Spinal cord (tissue), 10 donors: ENCODE data around the gene TMEM178B. TPM values are rescaled to one million over a fixed set of nuclear protein-coding genes. Genes with fewer than 3 reads are reported as not detected.
A peak's percentile ranks its signal among the peaks of the same experiment; 100 is the strongest.
"Not testable (repeated sequence)": the region's sequence is repeated elsewhere in the genome, so short reads cannot be mapped to it uniquely, and the experiment has no call there.

Experiments
- DNase-seq, 6 donors: peaks; one replicate each; pipeline versions ENCODE4 v3.0.0 to v3.0.0-alpha.2; 2013 to 2015; ENCODE audit warnings: low spot score in 6 of 6, low read depth in 4 of 6
- H3K27ac ChIP-seq: one replicate; pipeline ENCODE4 v1.5.1; 2013; ENCODE audit warnings: low read depth, low read length, control low read depth
- H3K27me3 ChIP-seq: one replicate; pipeline ENCODE4 v1.6.1; 2013; ENCODE audit warnings: low read length; ENCODE audit not compliant: control insufficient read depth, insufficient read depth
- H3K36me3 ChIP-seq: one replicate; pipeline ENCODE4 v1.6.1; 2013; ENCODE audit warnings: low read length; ENCODE audit not compliant: control insufficient read depth, insufficient read depth
- H3K4me1 ChIP-seq: one replicate; pipeline ENCODE4 v1.6.1; 2013; ENCODE audit warnings: low read length; ENCODE audit not compliant: control insufficient read depth, insufficient read depth
- H3K4me3 ChIP-seq: one replicate; pipeline ENCODE4 v1.5.1; 2013; ENCODE audit warnings: low read depth, low read length, control low read depth
- H3K9me3 ChIP-seq: one replicate; pipeline ENCODE4 v1.6.1; 2013; ENCODE audit warnings: low read length; ENCODE audit not compliant: control insufficient read depth, insufficient read depth
- WGBS: methylation state at CpG from one replicate; pipeline ENCODE4 v1.1.5; 2013; ENCODE audit warnings: missing lambda C conversion rate; ENCODE audit not compliant: insufficient coverage; 5-methylcytosine and 5-hydroxymethylcytosine counted together
- polyA plus RNA-seq, 2 donors: library from polyadenylated mRNA; unstranded; fragments of 120-200 nt; gene quantifications; one replicate each; pipeline ENCODE4 v1.2.1, GENCODE V29; 2013; ENCODE audit not compliant: insufficient read length in 2 of 2
- total RNA-seq, 2 donors: library from RNA; depleted of rRNA in 1 of 2; stranded (reverse); fragments of 120-200 nt in 1 of 2; fragments of >200 nt in 1 of 2; gene quantifications; one replicate each; pipeline versions ENCODE4 v1.2.3 to v1.2.4, GENCODE V29; 2013 to 2014
- donor health status: healthy.

The TMEM178B gene
- total and polyA plus RNA-seq, 4 donors = 24.6 to 71.1 (median 52.1) TPM

DNA sequence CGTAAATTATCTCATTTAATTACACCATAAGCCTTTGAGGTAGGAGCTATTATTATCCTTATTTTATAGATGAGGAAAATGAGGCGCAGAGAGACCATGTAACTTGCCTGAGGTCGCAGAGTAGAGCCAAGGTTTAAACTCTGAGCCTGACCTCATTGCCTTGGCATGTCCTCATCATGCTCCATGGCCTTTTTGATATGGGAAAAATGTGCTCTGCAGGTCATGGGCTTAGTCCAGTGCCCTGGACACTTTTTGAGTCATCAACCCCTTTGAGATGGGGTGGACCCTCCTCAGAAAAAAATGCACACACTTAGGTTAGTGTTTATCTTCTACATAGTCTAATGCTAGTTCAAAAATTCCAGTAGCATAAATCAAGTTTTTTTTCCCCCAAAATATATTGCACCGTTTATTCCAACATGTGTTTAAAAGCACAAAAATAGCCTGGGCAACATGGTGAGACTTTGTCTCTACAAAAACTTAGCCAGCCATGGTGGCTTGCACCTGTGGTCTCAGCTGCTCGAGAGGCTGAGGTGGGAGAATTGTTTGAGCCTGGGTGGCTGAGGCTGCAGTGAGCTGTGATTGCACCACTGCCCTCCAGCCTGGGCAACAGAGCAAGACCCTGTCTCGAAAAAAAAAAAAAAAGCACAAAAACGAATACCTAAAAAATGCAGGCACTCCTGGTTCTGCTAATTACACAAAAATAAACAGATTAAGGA is 28.6 kb upstream of the TMEM178B start:
- DNase-seq = no peak
- no peak overlapping the region for H3K27ac ChIP-seq
- 40% methylated on average over 2 of the region's 7 CpGs for WGBS
- H3K4me3 ChIP-seq = no peak overlapping the region
- no peaks in the 10 kb centered on the region for H3K27me3 ChIP-seq
- H3K36me3 ChIP-seq = no peaks in the 10 kb centered on the region
- H3K4me1 ChIP-seq = no peaks in the 10 kb centered on the region
- no peaks in the 10 kb centered on the region for H3K9me3 ChIP-seq

DNA sequence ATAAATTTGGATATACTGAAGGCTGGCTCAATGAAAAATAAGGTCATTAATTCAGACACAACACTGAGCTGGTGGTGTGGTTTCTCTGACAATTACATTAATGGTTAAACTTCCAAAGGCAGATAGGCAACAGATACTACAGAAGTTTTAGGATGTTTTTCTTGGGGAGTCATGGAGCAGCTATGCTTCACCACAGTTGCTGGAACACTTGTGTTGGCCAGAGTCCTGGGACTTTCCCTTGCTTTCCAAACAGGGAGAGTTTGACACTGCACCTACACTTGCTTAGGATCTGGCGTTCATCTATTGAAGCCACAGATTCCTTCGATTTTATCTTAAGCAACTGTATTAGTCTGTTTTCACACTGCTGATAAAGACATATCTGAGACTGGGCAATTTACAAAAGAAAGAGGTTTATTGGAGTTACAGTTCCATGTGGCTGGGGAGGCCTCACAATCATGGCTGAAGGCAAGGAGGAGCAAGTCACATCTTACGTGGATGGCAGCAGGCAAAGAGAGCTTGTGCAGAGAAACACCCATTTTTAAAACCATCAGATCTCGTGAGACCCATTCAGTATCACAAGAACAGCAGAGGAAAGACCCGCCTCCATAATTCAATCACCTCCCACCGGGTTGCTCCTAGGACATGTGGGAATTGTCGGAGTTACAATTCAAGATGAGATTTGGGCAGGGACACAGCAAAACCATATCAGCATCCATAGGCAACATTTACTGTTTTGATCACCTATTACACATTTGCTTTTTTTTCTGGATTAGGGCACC is 27.8 kb upstream of the TMEM178B start:
- DNase-seq = no peak
- Histone ChIP-seq H3K36me3 (no peaks in the 10 kb centered on the region), H3K4me1 (no peaks in the 10 kb centered on the region), H3K4me3 (no peak overlapping the region), H3K27me3 (no peaks in the 10 kb centered on the region), H3K9me3 (no peaks in the 10 kb centered on the region), H3K27ac (no peak overlapping the region)
- 93% methylated on average over 3 of the region's 7 CpGs for WGBS

DNA sequence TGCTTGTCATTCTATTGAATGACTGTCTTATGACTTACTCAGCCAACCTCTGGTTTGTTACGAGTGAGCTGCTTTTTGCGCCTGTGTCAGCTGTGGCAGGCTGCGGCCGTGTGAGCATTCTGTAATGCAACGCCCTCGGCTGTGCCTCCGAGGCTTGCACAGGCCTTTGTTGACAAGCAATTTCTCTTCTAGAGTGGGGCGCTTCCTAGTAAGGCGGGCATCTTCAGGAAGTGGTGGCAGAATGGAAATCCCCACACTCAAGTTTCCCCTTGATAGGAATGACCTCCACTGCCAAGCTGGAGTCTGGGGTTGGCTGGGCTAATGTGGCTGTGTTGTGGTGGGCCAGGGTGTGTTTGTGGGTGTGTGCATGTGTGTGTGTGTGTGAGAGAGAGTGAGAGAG is 20.2 kb upstream of the TMEM178B start:
- no peaks in the 10 kb centered on the region for H3K36me3 ChIP-seq
- H3K27ac ChIP-seq = no peak overlapping the region
- H3K4me1 ChIP-seq = no peaks in the 10 kb centered on the region
- 49% methylated on average over 8 of the region's 9 CpGs for WGBS
- no peaks in the 10 kb centered on the region for H3K9me3 ChIP-seq
- H3K27me3 ChIP-seq = no peaks in the 10 kb centered on the region
- peak in 1 of 6 donors; percentile 61 for DNase-seq
- no peak overlapping the region for H3K4me3 ChIP-seq

DNA sequence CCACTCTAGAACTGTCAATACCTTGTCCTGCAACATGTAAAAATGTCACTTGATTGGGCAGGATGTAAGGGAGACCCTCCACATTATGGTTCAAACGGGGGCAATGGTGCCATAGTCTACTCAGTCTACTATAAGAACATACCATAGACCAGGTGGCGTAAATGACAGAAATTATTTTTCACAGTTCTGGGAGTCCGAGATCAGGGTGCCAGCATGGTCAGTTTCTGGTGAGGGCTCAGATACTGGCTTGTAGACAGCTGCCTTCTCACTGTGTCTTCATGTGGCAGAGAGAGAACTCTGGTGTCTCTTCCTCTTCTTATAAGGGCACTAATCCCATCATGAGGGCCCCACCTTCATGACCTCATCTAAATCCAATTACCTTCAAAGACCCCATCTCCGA is 18.7 kb upstream of the TMEM178B start:
- 92% methylated on average over 3 of the region's 4 CpGs for WGBS
- Histone ChIP-seq H3K4me3 (no peak overlapping the region), H3K36me3 (no peaks in the 10 kb centered on the region), H3K27me3 (no peaks in the 10 kb centered on the region), H3K4me1 (no peaks in the 10 kb centered on the region), H3K9me3 (no peaks in the 10 kb centered on the region), H3K27ac (no peak overlapping the region)
- no peak for DNase-seq

DNA sequence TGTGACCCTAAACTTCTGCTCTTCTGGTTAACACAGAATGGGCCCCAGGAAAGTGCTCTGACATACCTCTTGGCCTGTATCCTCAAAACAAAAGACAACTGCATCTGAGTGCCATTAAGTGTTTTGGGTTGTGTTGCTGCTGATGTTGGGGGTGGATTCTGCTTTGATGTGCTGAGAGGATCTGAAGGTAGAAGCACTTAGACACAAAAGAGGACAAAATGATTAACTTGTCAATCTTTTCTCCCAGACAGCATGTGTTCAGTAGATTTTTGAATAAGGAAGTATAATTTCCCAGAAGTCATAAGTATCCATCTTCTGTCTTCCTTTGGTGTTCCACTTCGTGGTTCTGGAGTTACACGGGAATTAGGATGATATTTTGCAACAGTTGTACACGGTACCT is 16.1 kb upstream of the TMEM178B start:
- H3K36me3 ChIP-seq = no peaks in the 10 kb centered on the region
- no peak for DNase-seq
- H3K9me3 ChIP-seq = no peaks in the 10 kb centered on the region
- H3K4me3 ChIP-seq = no peak overlapping the region
- WGBS = no CpG with 5 or more reads among the region's 3 CpGs
- no peaks in the 10 kb centered on the region for H3K27me3 ChIP-seq
- H3K27ac ChIP-seq = no peak overlapping the region
- H3K4me1 ChIP-seq = no peaks in the 10 kb centered on the region

DNA sequence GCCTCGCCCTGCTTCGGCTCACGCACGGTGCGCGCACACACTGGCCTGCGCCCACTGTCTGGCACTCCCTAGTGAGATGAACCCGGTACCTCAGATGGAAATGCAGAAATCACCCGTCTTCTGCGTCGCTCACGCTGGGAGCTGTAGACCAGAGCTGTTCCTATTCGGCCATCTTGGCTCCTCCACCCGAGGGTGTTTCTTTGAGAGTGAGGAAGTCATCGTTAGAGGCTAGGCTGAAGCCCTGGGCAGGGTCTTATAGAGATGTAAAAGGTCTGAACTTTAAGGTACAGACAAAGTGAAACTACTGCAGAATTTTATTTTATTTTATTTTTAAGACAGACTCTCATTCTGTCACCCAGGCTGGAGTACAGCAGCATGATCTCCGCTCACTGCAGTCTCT is 6.0 kb upstream of the TMEM178B start:
- peaks cover 12% of the 10 kb centered on the region for H3K4me1 ChIP-seq
- not testable (repeated sequence) for H3K27me3 ChIP-seq, H3K9me3 ChIP-seq, H3K36me3 ChIP-seq, H3K27ac ChIP-seq, DNase-seq, H3K4me3 ChIP-seq
- WGBS = 100% methylated on average over 1 of the region's 16 CpGs

DNA sequence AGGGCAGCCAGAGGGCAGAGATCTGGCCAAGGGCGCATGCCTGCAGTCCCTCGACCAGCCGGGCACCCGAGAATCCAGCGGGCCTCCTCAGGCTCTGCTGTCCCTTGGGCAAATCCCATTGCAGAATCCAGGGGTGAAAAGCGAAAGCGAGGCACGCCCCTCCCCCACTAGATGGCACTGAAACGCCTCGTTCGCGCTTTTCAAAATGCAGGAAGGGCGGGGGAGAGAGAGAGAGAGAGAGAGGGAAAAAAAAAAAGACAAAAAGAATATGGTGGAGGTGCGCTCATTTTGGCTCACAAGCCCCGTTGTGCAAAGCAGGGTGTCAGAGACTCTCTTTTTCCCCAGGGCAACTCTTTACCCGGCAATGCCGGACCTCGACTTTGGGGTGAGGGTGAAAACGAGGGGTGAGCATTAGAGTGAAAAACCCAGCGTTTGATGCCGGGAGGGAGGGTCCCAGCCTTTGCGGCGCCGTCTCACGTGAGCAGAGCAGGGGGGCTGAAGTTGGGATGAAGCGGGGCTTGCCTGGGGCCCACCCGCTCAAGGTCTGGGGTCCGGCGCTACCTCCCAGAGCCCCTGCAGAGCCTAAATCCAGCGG is 2.5 kb upstream of the TMEM178B start:
- no peaks in the 10 kb centered on the region for H3K9me3 ChIP-seq
- no peaks in the 10 kb centered on the region for H3K27me3 ChIP-seq
- peak; percentile 80 to 98 (median 90) for DNase-seq
- H3K36me3 ChIP-seq = peaks cover 6% of the 10 kb centered on the region
- peak overlapping the region; percentile 93 for H3K27ac ChIP-seq
- 0% methylated on average over 22 of the region's 30 CpGs for WGBS
- peak overlapping the region; percentile 70 for H3K4me3 ChIP-seq
- peaks cover 22% of the 10 kb centered on the region for H3K4me1 ChIP-seq

DNA sequence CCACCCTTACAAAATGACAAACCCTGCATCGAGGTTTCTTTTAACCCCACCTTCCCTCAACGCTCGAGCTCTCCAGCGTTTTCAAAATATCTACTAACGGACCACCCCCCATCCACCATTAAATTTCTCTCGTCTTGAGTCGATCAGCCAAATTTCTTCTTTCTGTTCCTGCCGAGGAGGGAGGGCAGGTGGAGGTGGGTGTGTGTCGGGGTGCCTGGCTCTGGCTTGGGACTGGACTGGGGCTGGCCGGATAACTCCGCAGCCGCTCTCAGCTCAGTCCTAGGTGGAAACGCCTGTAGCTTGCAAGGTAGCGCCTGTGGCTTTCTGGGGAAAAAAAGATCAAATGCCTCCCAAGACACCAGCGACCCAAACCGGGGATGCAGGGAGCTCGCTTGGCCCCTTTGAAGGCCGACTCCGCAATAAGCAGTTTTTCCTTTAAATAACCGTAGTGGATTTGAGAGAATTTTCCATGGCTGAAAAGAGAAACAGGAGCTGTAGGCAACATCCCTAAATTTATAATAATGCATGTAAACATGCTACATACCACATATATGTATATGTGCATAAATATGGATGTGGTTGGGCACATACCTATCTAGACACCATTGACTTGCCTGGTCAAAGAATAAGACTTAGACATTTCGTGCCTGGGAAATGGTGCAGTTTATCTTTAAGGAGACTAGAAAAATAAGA is 1.9 kb upstream of the TMEM178B start:
- peaks cover 6% of the 10 kb centered on the region for H3K36me3 ChIP-seq
- no peaks in the 10 kb centered on the region for H3K9me3 ChIP-seq
- peaks cover 22% of the 10 kb centered on the region for H3K4me1 ChIP-seq
- no peaks in the 10 kb centered on the region for H3K27me3 ChIP-seq
- peak in 1 of 6 donors; percentile 11 for DNase-seq
- 0% methylated on average over 8 of the region's 21 CpGs for WGBS
- H3K27ac ChIP-seq = peak overlapping the region; percentile 93
- peak overlapping the region; percentile 70 for H3K4me3 ChIP-seq

DNA sequence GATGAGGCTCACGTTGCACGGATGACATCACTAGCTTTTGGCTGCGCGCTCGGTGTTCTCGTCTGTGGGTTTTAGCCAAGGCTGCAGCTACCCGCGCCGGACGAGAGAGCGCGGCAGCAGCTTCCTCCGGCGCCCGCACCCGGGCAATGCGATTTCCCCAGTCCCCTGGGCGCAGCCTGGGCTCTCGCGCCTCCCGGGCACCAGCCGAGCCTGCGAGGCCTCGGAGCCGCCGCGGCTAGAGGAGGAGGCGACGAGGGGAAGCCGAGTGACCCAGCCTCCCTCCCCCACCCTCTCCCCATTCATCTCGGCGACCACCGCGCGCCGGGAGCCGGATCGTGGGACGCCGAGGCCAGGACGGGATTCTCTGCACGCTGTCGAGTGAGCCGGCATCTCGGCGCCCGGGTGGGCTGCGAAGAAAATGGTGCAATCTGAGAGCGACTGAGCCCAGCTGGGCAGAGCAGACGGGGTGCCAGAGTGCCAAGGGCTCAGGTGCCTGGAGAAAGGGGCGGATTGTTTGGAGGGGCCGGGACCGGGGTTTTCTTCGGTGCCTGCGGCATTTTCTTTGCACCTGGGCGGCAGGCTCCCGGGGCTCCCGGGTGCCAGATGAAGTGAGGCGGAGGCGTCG is 1.2 kb upstream of the TMEM178B start:
- H3K36me3 ChIP-seq = peaks cover 6% of the 10 kb centered on the region
- no peaks in the 10 kb centered on the region for H3K27me3 ChIP-seq
- peak overlapping the region; percentile 93 for H3K27ac ChIP-seq
- peak; percentile 86 to 98 (median 89) for DNase-seq
- H3K9me3 ChIP-seq = no peaks in the 10 kb centered on the region
- under 1% methylated on average over 61 of the region's 61 CpGs for WGBS
- H3K4me1 ChIP-seq = peaks cover 22% of the 10 kb centered on the region
- peak overlapping the region; percentile 70 for H3K4me3 ChIP-seq
